ENCODE results near the gene LMF1. TPM values are rescaled to one million over a fixed set of nuclear protein-coding genes. Genes with fewer than 3 reads are reported as not detected.

LMF1 gene
- total RNA-seq, 2 donors from 2014 or later: 12.3 to 17.8 TPM

DNA sequence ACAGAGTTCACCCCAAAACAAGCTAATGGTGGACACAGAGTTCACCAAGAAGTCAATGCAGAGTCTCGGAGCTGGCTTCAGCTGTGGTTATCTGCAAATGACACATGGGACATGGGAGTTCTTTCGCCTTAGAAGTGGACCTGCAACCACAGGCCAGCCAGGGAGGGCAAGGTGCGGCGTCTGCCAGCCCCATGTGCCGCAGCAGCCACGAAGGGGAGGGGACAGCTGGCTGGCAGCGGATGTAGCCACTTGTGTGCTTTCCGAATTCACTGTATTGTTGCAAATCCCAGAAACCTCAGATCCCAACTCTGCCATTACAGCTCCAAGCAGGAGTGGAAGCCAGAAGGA is 24.8 kb downstream of the LMF1 start:
- peaks cover 44% of the 10 kb centered on the region for H3K36me3 Mint-ChIP-seq (ENCODE audit: low read depth)
- no peaks in the 10 kb centered on the region for H3K4me1 Mint-ChIP-seq
- no peak for ATAC-seq (replicated peaks)
- peaks cover 10% of the 10 kb centered on the region for H3K9me3 Mint-ChIP-seq
- H3K27me3 Mint-ChIP-seq: no peaks in the 10 kb centered on the region
- H3K27ac Mint-ChIP-seq: no peak overlapping the region
- no peak overlapping the region for H3K4me3 Mint-ChIP-seq

DNA sequence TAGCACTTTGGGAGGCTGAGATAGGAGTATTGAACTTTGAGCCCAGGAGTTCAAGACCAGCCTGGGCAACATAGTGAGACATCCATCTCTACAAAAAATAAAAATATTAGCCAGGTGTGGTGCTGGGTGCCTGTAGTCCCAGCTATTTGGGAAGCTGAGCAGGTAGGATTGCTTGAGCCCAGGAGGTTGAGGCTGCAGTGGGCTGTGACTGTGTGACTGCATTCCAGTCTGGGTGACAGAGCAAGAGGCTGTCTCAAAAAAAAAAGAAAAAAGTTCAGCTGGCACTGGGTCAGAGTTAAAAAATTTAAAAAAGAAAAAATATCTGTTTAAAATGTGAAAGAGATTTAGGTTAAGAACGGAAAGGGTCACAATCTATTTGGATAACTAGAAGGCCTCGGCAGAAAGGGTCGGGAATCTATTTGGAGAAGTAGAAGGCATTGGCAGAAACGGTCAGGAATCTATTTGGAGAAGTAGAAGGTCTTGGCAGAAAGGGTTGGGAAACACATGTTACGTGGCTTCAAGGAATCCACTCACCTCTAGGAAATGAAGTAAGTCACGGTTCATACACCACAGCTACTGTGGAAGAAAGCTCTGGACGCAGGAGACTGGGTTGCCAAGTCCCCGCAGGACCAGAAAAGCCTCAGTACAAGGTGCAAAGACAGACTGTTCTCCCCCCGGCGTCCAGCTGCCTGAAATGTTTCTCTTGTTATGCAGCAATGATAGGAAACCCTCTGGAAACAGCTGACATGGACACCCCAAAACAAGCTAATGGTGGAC is 25.3 kb downstream of the LMF1 start:
- H3K36me3 Mint-ChIP-seq (ENCODE audit: low read depth): peaks cover 45% of the 10 kb centered on the region
- H3K4me3 Mint-ChIP-seq: no peak overlapping the region
- no peaks in the 10 kb centered on the region for H3K27me3 Mint-ChIP-seq

DNA sequence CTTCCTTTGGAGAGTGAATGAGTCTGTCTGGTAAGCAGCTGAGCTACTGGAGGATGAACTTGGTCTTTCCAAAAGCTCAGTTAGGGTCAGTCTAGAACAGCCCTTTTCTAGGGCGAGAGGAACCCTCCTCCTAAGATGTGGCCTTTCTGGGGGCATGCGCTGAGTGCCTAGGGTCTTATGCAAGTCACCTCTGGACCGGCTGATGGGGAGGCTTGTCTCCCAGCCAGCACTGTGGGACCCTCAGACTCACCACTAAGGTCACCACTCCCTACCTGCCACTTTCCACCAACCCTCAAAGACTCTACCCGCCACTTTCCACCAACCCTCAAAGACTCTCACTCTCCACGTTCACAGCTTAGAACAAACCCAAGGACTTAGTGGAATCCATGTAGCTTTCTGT is 26.8 kb downstream of the LMF1 start:
- Mint-ChIP-seq H3K4me3 (no peak overlapping the region), H3K4me1 (no peaks in the 10 kb centered on the region), H3K27ac (no peak overlapping the region), H3K27me3 (no peaks in the 10 kb centered on the region), H3K36me3 (ENCODE audit: low read depth) (peaks cover 45% of the 10 kb centered on the region), H3K9me3 (peaks cover 10% of the 10 kb centered on the region)
- no peak for ATAC-seq (replicated peaks)

More for the DNA sequence above, 25.3 kb downstream of the LMF1 start:
- no peaks in the 10 kb centered on the region for H3K4me1 Mint-ChIP-seq
- H3K27ac Mint-ChIP-seq: no peak overlapping the region
- peaks cover 10% of the 10 kb centered on the region for H3K9me3 Mint-ChIP-seq
- no peak for ATAC-seq (replicated peaks)

DNA sequence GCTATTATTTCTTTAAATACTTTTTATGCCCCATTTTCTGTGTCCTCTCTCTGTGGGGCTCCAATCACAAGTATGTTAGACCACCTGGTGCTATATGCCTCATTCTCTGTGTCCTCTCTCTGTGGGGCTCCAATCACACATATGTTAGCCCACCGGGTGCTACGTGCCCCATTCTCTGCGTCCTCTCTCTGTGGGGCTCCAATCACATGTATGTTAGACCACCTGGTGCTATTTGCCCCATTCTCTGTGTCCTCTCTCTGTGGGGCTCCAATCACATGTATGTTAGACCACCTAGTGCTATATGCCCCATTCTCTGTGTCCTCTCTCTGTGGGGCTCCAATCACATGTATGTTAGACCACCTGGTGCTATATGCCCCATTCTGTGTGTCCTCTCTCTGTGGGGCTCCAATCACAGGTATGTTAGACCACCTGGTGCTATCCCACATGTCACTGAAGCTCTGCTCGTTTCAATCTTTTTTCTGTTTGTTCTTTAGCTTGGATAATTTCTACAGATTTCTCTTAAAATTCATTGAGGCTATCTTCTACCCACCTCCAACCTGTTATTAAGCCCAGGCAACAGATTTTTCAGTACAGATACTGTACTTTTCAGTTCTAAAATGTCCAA is 28.2 kb downstream of the LMF1 start:
- no peaks in the 10 kb centered on the region for H3K27me3 Mint-ChIP-seq
- H3K27ac Mint-ChIP-seq: no peak overlapping the region
- no peak overlapping the region for H3K4me3 Mint-ChIP-seq
- peaks cover 10% of the 10 kb centered on the region for H3K9me3 Mint-ChIP-seq
- no peak for ATAC-seq (replicated peaks)
- H3K4me1 Mint-ChIP-seq: no peaks in the 10 kb centered on the region
- H3K36me3 Mint-ChIP-seq (ENCODE audit: low read depth): peaks cover 45% of the 10 kb centered on the region

DNA sequence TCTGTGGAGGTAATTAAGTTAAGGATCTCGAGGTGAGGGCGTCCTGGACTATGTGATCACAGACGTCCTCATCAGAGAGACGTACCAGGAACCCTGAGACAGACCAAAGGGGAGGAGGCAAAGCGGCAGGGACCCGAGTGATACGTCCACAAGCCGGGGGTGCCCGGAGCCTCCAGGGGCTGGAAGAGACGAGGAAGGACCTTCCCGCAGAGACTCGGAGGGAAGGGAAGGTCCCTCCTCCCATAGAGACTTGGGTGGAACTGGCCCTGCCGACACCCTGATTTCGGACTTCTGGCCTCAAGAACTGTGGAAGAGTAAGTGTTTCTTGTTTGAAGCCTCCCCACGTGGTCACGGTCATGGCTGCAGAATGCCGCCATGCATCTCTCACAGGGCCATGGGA is 30.8 kb downstream of the LMF1 start:
- H3K27ac Mint-ChIP-seq: no peak overlapping the region
- H3K36me3 Mint-ChIP-seq (ENCODE audit: low read depth): peaks cover 35% of the 10 kb centered on the region
- H3K9me3 Mint-ChIP-seq: peaks cover 10% of the 10 kb centered on the region
- no peaks in the 10 kb centered on the region for H3K27me3 Mint-ChIP-seq
- H3K4me1 Mint-ChIP-seq: no peaks in the 10 kb centered on the region
- H3K4me3 Mint-ChIP-seq: no peak overlapping the region
- ATAC-seq (replicated peaks): no peak

DNA sequence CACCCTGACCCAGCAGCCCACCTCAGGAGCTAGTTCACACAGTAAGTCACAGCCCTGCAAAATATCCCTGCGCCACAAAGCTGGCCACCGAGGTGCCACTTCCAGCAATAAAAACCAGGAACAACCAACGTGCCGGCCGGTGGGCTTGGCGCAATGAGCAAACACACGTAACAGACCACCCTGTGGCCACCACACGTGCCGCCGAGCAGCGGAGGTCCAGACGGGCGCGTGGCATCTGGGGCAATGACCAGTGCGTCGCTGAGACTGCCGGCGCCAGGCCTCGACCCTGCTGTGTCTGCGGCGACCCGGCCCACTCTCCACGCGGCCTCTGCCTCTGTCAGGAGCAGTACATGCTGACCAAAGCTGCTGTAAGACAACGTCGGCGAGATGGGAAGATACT is 31.5 kb downstream of the LMF1 start:
- no peaks in the 10 kb centered on the region for H3K27me3 Mint-ChIP-seq

DNA sequence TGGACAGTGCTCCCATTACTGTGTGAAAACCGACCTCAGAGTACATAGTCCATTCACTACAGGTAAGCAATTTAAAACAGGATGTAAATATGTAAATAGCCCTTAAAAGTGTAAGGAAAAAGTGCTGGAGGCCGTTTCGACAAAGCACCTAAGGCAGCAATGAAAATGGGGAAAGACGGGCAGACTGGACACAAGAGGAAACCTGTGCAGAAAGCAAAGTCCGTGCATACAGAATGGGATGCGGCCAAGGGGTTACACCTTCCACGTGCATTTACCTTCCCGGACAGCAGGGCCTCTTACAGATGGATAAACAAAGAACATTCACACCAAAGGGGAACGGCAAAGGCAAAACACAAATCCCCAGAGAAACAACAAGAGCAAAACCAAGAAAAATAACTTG is 32.0 kb downstream of the LMF1 start:
- Mint-ChIP-seq H3K4me1 (no peaks in the 10 kb centered on the region), H3K9me3 (peaks cover 10% of the 10 kb centered on the region), H3K27ac (no peak overlapping the region), H3K27me3 (no peaks in the 10 kb centered on the region), H3K4me3 (no peak overlapping the region), H3K36me3 (ENCODE audit: low read depth) (peaks cover 29% of the 10 kb centered on the region)
- no peak for ATAC-seq (replicated peaks)

More for the DNA sequence above, 31.5 kb downstream of the LMF1 start:
- Mint-ChIP-seq H3K27ac (no peak overlapping the region), H3K36me3 (ENCODE audit: low read depth) (peaks cover 29% of the 10 kb centered on the region), H3K4me1 (no peaks in the 10 kb centered on the region), H3K9me3 (peaks cover 10% of the 10 kb centered on the region), H3K4me3 (no peak overlapping the region)
- no peak for ATAC-seq (replicated peaks)

DNA sequence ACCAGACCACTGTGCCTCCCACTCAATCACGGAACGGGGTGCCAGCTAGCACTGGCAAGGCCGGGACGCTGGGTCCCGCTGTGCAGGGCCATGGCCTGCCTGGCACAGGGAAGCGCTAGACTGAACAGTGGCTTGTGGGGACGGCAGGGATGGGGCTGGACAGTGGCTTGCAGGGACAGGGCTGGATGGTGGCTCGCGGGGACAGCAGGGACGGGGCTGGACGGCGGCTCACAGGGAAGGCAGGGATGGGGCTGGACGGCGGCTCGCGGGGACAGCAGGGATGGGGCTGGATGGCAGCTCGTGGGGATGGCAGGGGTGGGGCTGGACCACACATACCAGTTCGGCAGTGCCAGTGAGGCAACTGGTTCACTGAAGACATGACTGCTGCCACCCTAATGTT is 32.6 kb downstream of the LMF1 start:
- peaks cover 10% of the 10 kb centered on the region for H3K9me3 Mint-ChIP-seq
- H3K4me1 Mint-ChIP-seq: no peaks in the 10 kb centered on the region
- H3K27me3 Mint-ChIP-seq: no peaks in the 10 kb centered on the region
- ATAC-seq (replicated peaks): no peak
- H3K4me3 Mint-ChIP-seq: no peak overlapping the region
- no peak overlapping the region for H3K27ac Mint-ChIP-seq
- peaks cover 31% of the 10 kb centered on the region for H3K36me3 Mint-ChIP-seq (ENCODE audit: low read depth)

DNA sequence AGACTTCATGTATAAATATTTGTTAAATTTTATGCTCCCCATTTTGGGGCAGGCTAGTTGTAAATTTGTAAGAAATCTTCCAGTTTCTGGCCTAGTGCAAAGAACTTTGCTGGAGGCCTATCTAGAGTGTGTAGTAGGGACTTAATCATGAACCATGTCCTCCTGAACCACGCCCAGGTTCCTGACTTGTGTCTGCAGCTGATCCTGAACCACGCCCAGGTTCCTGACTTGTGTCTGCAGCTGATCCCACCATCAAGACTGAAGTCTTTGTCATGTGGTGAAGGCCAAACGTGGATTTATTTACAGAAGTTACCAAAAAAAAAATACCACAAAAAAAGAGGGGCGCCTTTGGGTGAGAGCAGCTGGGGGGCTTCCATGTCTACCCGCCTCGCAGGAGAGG is 33.1 kb downstream of the LMF1 start:
- peaks cover 8% of the 10 kb centered on the region for H3K9me3 Mint-ChIP-seq
- H3K27ac Mint-ChIP-seq: no peak overlapping the region
- no peaks in the 10 kb centered on the region for H3K4me1 Mint-ChIP-seq
- ATAC-seq (replicated peaks): no peak
- peaks cover 32% of the 10 kb centered on the region for H3K36me3 Mint-ChIP-seq (ENCODE audit: low read depth)
- no peak overlapping the region for H3K4me3 Mint-ChIP-seq
- no peaks in the 10 kb centered on the region for H3K27me3 Mint-ChIP-seq

DNA sequence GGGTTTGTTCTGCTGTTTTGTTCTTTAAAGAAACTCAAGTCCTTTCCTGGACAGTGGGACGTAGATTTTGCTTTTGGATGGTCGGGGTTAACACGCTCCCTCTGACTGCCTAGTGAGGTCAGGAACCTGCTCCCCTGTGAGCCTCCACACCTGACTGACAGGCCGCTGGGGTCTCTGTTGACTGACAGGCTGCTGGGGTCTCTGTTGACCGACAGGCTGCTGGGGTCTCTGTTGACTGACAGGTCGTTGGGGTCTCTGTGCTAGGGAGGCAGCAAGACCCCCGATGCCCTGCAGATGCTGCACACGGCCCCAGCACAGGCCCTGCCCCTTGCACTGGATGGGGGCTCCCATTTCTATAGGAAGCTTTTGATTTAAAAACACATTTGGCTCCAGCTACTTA is 33.5 kb downstream of the LMF1 start:
- Mint-ChIP-seq H3K27ac (no peak overlapping the region), H3K36me3 (ENCODE audit: low read depth) (peaks cover 30% of the 10 kb centered on the region), H3K4me1 (no peaks in the 10 kb centered on the region), H3K27me3 (no peaks in the 10 kb centered on the region), H3K9me3 (peaks cover 4% of the 10 kb centered on the region), H3K4me3 (no peak overlapping the region)
- no peak for ATAC-seq (replicated peaks)

DNA sequence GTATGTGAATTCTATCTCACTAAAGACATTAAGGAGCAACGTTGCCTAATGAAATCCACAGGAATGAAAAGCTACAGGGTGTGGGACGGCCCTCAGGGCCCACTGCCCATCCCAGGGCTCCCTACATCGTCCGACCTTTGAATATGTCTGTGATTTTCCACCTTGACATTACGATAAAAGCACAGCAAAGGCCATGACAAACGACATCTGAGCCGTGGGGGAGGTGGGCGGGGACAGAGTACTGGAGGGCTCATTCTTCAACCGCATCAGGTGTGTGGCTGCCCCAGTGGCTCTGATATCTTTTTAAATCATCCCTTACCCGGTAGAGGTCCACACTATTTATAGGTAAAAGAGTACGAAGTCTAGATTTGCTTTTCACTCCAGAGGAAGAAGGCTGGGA is 35.1 kb downstream of the LMF1 start:
- peak overlapping the region; percentile 62 for H3K27ac Mint-ChIP-seq
- no peaks in the 10 kb centered on the region for H3K9me3 Mint-ChIP-seq
- H3K4me3 Mint-ChIP-seq: no peak overlapping the region
- peaks cover 22% of the 10 kb centered on the region for H3K36me3 Mint-ChIP-seq (ENCODE audit: low read depth)
- H3K27me3 Mint-ChIP-seq: no peaks in the 10 kb centered on the region
- ATAC-seq (replicated peaks): no peak
- H3K4me1 Mint-ChIP-seq: no peaks in the 10 kb centered on the region

DNA sequence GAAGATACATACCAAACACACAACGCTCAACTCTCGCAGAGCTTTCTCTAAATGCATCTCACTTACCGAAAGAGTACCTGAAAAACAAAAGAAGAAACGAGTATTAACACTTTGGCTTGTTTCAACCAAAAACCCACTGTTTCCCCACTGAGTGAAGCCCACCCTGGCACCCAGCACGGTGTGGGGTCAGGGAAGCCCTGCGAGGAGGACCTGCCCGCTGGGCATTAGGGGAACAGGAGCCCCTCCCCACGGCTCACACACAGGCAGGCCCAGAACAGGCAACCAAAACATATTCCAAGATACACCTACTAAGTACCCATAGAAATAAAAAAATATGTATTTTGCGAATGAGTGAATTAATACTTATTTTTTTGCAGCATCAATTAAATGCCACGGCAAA is 36.6 kb downstream of the LMF1 start:
- no peaks in the 10 kb centered on the region for H3K9me3 Mint-ChIP-seq
- no peaks in the 10 kb centered on the region for H3K27me3 Mint-ChIP-seq
- H3K27ac Mint-ChIP-seq: no peak overlapping the region
- ATAC-seq (replicated peaks): no peak
- H3K36me3 Mint-ChIP-seq (ENCODE audit: low read depth): peaks cover 32% of the 10 kb centered on the region
- no peaks in the 10 kb centered on the region for H3K4me1 Mint-ChIP-seq
- no peak overlapping the region for H3K4me3 Mint-ChIP-seq

DNA sequence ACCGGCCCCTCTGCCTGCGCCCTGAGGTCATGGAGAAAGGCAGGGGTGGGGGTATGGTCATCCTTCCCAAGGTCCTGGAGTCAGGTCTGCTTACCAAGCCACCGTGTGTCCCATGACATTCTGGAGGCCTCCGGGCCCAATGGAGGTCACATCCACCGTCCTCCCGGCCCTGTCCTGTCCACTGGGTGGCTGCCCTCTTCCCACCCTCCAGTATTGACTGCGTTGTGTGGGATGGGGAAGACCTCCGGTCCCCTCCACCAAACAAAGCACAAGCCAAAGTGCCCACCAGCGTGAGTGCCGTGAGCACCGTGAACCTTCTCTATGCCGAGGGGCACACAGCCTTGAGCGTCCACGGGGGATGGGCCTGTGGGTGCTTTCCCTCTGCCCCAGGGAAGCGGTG is 37.2 kb downstream of the LMF1 start:
- no peak for ATAC-seq (replicated peaks)
- H3K27me3 Mint-ChIP-seq: no peaks in the 10 kb centered on the region
- no peaks in the 10 kb centered on the region for H3K9me3 Mint-ChIP-seq
- H3K4me3 Mint-ChIP-seq: no peak overlapping the region
- no peaks in the 10 kb centered on the region for H3K4me1 Mint-ChIP-seq
- peaks cover 32% of the 10 kb centered on the region for H3K36me3 Mint-ChIP-seq (ENCODE audit: low read depth)
- no peak overlapping the region for H3K27ac Mint-ChIP-seq

DNA sequence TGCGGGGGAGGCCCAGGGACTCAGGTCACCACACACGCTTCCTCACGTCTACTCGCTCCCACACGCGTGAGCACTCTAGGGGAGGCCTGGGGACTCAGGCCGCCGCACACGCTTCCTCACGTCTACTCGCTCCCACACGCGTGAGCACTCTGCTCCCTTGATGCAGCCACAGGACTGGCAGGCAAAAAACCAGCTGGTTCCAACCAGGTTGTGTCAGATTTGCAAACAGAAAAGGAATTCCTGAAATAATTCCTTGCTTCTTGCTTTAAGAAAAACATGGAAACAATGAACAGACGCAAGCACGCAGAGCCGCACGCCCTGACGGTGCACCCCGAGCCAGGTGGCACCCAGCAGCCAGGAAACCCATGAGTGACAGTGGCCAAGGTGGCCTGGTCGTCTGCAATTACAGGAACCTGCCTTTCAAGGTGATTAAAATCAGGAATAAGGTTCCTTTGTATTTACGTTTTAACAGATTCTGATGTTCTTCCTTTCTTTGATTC is 37.9 kb downstream of the LMF1 start:
- Mint-ChIP-seq H3K4me1 (no peaks in the 10 kb centered on the region), H3K27ac (no peak overlapping the region), H3K27me3 (no peaks in the 10 kb centered on the region), H3K4me3 (no peak overlapping the region), H3K9me3 (no peaks in the 10 kb centered on the region), H3K36me3 (ENCODE audit: low read depth) (peaks cover 32% of the 10 kb centered on the region)
- ATAC-seq (replicated peaks): no peak
